ENCODE data around the gene MBD3.

DNA sequence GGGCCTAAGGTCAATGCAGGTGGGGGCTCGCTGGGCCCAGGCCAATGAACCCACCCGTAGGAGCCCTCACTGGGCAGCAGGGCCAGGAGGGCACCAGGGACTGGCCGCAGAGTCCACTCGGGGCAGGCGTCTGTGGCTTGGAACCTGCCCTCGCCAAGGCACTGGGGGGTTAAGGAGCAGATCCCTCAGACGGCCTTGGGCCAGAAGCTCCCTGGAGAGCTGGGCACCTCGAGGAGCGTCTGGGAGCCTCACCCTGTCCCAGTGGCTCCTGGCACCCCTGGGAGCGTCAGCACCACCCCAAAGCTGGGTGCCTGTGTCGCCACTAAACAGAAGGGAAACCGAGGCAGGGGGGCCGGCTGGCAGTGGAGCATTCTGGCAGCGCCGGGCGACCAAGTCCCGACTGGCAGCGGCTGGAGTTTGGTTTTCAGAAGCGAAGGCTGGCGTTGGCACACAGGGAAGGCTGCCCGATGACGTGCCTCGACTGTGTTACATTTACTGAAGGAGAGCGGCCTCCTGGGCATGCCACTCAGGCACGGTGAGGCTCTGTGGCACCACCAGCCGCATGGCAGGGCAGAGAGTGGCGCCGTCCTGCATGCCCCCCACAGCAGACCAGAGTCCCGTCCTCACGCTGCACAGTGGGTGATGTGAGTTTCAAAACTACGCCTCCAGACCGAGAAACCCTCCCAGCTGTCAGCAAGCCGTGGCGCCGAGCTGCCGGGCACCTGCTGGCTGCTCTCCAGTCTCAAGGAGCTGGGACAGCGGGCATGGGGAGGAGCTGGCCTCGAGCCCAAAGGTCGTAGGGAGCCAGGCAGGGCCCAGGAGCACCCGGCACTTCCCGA is 15.4 kb downstream of the MBD3 start:
- TF ChIP-seq CTCF (IDR thresholded peaks at IDR 0.05) (no peak), EZH2phosphoT487 (IDR thresholded peaks at IDR 0.05) (no peak), EZH2 (IDR thresholded peaks at IDR 0.05) (no peak)
